Measurements from ENCODE around the gene RBM20. TPM values are rescaled to one million over a fixed set of nuclear protein-coding genes. Genes with fewer than 3 reads are reported as not detected.

The RBM20 gene
- total and polyA plus RNA-seq, 2 of the 13 experiments (the other 11 are each of a cell fraction or from before 2014, with no cell fraction given): 0.02 to 0.22 TPM

GRCh38 chr10:110735620-110736027 is 91.5 kb downstream of the RBM20 start (continued):
- TF ChIP-seq, protein P1, sequence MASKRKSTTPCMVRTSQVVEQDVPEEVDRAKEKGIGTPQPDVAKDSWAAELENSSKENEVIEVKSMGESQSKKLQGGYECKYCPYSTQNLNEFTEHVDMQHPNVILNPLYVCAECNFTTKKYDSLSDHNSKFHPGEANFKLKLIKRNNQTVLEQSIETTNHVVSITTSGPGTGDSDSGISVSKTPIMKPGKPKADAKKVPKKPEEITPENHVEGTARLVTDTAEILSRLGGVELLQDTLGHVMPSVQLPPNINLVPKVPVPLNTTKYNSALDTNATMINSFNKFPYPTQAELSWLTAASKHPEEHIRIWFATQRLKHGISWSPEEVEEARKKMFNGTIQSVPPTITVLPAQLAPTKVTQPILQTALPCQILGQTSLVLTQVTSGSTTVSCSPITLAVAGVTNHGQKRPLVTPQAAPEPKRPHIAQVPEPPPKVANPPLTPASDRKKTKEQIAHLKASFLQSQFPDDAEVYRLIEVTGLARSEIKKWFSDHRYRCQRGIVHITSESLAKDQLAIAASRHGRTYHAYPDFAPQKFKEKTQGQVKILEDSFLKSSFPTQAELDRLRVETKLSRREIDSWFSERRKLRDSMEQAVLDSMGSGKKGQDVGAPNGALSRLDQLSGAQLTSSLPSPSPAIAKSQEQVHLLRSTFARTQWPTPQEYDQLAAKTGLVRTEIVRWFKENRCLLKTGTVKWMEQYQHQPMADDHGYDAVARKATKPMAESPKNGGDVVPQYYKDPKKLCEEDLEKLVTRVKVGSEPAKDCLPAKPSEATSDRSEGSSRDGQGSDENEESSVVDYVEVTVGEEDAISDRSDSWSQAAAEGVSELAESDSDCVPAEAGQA (IDR thresholded peaks at IDR 0.05; ENCODE audit: low read depth): no peak
- TF ChIP-seq, protein P1 (CRISPR knock-in tag; IDR thresholded peaks at IDR 0.05; ENCODE audit: borderline replicate concordance): no peak
- peak; percentile 48 for TF ChIP-seq TEAD3 (CRISPR knock-in tag; optimal IDR thresholded peaks at IDR 0.05; ENCODE audit: borderline replicate concordance)
- no peak for TF ChIP-seq ISX (CRISPR knock-in tag; conservative IDR thresholded peaks at IDR 0.05)
- TF ChIP-seq, protein P2, sequence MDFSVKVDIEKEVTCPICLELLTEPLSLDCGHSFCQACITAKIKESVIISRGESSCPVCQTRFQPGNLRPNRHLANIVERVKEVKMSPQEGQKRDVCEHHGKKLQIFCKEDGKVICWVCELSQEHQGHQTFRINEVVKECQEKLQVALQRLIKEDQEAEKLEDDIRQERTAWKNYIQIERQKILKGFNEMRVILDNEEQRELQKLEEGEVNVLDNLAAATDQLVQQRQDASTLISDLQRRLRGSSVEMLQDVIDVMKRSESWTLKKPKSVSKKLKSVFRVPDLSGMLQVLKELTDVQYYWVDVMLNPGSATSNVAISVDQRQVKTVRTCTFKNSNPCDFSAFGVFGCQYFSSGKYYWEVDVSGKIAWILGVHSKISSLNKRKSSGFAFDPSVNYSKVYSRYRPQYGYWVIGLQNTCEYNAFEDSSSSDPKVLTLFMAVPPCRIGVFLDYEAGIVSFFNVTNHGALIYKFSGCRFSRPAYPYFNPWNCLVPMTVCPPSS (IDR thresholded peaks at IDR 0.05): no peak
- TF ChIP-seq ZC3H13 (CRISPR knock-in tag; IDR thresholded peaks at IDR 0.05): no peak
- no peak for TF ChIP-seq ZBTB1 (CRISPR knock-in tag; IDR thresholded peaks at IDR 0.05; ENCODE audit: borderline replicate concordance)
- TF ChIP-seq HNF1A (IDR thresholded peaks at IDR 0.05; ENCODE audit: low read depth): peak; percentile 88
- TF ChIP-seq HNF1A (CRISPR knock-in tag; IDR thresholded peaks at IDR 0.05; ENCODE audit: borderline replicate concordance): peak; percentile 85; the same call in 1 of the 2 replicates
- TF ChIP-seq ZNF598 (CRISPR knock-in tag; IDR thresholded peaks at IDR 0.05; ENCODE audit: borderline replicate concordance): no peak
- TF ChIP-seq AGO2 (optimal IDR thresholded peaks at IDR 0.05; ENCODE audit: low read depth, low read length): no peak
- no peak for TF ChIP-seq U2AF2 (IDR thresholded peaks at IDR 0.05; ENCODE audit: low read depth, low read length)
- TF ChIP-seq, protein P3, sequence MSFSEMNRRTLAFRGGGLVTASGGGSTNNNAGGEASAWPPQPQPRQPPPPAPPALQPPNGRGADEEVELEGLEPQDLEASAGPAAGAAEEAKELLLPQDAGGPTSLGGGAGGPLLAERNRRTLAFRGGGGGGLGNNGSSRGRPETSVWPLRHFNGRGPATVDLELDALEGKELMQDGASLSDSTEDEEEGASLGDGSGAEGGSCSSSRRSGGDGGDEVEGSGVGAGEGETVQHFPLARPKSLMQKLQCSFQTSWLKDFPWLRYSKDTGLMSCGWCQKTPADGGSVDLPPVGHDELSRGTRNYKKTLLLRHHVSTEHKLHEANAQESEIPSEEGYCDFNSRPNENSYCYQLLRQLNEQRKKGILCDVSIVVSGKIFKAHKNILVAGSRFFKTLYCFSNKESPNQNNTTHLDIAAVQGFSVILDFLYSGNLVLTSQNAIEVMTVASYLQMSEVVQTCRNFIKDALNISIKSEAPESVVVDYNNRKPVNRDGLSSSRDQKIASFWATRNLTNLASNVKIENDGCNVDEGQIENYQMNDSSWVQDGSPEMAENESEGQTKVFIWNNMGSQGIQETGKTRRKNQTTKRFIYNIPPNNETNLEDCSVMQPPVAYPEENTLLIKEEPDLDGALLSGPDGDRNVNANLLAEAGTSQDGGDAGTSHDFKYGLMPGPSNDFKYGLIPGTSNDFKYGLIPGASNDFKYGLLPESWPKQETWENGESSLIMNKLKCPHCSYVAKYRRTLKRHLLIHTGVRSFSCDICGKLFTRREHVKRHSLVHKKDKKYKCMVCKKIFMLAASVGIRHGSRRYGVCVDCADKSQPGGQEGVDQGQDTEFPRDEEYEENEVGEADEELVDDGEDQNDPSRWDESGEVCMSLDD (CRISPR knock-in tag; IDR thresholded peaks at IDR 0.05; ENCODE audit: borderline replicate concordance): peak; percentile 76; the same call in 1 of the 2 replicates
- TF ChIP-seq NKX3-1 (CRISPR knock-in tag; IDR thresholded peaks at IDR 0.05): no peak
- no peak for TF ChIP-seq ZNF12 (CRISPR knock-in tag; IDR thresholded peaks at IDR 0.05)
- TF ChIP-seq TBX3 (IDR thresholded peaks at IDR 0.05; ENCODE audit: borderline replicate concordance): no peak
- TF ChIP-seq NFYC (CRISPR knock-in tag; IDR thresholded peaks at IDR 0.05): no peak
